Jurkat, Clone E6-1 (cell line): Measurements from ENCODE around the gene AWAT2.
"Not testable (repeated sequence)": the region's sequence is repeated elsewhere in the genome, so short reads cannot be mapped to it uniquely, and the experiment has no call there.

ENCODE experiments used
- DNase-seq: peaks from one replicate; pipeline ENCODE4 v3.0.0-alpha.2; 2011; ENCODE audit warnings: low read depth, low spot score
- H3K4me3 ChIP-seq: 2 replicates; pipeline ENCODE4 v1.5.1; 2011; ENCODE audit warnings: mild to moderate bottlenecking, low read length, control low read depth, moderate library complexity

The AWAT2 gene

GRCh38 chrX:70009049-70009448, 40.7 kb downstream of the AWAT2 start:
- H3K4me3 ChIP-seq, result no peak overlapping the region
- DNase-seq, result no peak

- DNase-seq, result no peak
- H3K4me3 ChIP-seq, result no peak overlapping the region
These were observed 41.8 kb downstream of the AWAT2 start for GRCh38 chrX:70007946-70008345.

DNA sequence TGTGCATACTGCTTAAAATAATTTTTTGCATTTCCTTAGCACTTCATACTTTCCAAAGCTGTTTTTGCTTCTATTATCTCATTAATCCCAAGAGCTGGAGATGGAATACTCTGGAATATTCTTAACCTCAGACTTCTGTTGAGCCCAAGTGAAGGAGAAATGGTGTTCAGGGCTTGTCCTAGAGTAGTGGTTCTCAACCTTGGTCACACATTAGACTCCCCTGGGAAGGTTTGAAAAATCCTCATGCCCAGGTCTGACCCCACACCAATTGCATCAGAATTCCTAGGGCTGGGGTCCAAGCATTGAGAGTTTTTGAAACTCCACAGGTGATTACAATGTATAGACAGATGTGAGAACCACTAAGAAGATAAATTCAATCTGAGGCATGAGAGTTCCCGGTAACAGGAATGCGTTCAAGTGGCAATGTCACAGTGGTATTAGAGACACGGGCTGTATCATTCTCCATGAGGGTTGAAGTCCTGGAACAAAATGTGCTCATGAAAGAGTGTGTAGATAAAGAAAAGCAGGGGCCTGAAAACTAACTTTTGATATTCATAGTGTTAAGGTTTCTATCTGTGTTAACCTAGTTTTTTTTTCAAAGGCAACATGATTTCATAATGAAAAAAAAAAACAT, 47.9 kb downstream of the AWAT2 start:
- H3K4me3 ChIP-seq, result no peak overlapping the region
- DNase-seq, result no peak

- H3K4me3 ChIP-seq, result no peak overlapping the region
- no peak for DNase-seq
These were observed 48.5 kb downstream of the AWAT2 start for GRCh38 chrX:70001269-70001668.

DNA sequence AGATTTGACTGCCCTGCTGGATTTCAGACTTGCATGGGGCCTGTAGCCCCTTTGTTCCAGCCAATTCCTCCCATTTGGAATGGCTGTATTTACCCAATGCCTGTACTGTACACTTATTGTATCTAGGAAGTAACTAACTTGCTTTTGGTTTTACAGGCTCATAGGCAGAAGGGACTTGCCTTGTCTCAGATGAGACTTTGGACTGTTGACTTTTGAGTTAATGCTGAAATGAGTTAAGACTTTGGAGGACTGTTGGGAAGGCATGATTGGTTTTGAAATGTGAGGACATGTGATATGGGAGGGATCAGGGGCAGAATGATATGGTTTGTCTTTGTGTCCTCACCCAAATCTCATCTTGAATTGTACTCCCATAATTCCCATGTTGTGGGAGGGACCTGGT, 51.4 kb downstream of the AWAT2 start:
- H3K4me3 ChIP-seq, DNase-seq: not testable (repeated sequence)

GRCh38 chrX:69996113-69996468, 53.6 kb downstream of the AWAT2 start:
- no peak overlapping the region for H3K4me3 ChIP-seq
- no peak for DNase-seq

- DNase-seq, result no peak
- no peak overlapping the region for H3K4me3 ChIP-seq
These were observed 54.2 kb downstream of the AWAT2 start for GRCh38 chrX:69995362-69996112.

DNA sequence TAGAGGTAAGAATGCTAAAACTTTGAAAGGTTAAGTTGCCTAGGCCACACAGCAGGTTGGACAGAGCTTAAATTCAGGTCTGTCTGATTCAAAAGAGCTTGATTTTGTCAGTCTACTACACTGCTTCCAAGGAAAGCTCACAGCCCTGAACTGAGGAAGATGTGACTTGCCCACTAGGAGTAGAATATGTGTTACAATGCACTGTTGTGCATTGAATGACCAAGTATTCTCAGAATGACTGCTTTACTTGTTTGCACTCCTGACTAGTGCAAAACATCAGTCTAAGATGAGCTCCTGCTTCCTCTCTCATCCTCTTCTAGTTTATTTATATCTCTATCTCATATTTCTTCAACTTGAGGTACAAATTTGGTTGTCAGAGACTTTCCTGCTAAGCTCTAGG, 56.2 kb downstream of the AWAT2 start:
- no peak for DNase-seq
- H3K4me3 ChIP-seq, result no peak overlapping the region

DNA sequence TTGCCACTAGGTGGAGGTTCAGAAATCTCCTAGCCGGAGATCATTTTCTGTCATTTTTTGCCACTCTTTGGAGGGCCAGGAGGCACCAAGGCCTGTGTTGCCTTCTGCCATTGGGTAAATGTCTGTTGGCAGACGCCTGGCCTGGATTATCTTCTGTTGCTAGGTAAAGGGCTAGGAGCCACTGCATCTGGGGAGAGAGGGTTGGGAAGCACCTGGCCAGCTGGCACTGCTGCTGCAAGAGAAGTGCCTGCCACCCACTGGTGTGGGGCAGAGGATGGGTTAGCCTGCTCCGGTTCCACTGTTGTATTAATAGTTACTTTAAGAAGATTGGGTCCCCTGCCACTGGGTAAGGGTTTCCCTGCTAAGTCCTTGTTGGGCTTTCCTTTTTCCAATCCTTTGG, 58.1 kb downstream of the AWAT2 start:
- H3K4me3 ChIP-seq, result no peak overlapping the region
- no peak for DNase-seq
